CD4-positive, alpha-beta T cell treated with Interleukin-12 subunit alpha and Interleukin-12 subunit beta, for 1 hour (primary cell): ENCODE data around the gene ANKRD55.
"Not testable (repeated sequence)": the region's sequence is repeated elsewhere in the genome, so short reads cannot be mapped to it uniquely, and the experiment has no call there.

ENCODE experiments used
- DNase-seq: peaks from one replicate; pipeline ENCODE4 v3.0.0-alpha.2; 2020

ANKRD55 gene

DNA sequence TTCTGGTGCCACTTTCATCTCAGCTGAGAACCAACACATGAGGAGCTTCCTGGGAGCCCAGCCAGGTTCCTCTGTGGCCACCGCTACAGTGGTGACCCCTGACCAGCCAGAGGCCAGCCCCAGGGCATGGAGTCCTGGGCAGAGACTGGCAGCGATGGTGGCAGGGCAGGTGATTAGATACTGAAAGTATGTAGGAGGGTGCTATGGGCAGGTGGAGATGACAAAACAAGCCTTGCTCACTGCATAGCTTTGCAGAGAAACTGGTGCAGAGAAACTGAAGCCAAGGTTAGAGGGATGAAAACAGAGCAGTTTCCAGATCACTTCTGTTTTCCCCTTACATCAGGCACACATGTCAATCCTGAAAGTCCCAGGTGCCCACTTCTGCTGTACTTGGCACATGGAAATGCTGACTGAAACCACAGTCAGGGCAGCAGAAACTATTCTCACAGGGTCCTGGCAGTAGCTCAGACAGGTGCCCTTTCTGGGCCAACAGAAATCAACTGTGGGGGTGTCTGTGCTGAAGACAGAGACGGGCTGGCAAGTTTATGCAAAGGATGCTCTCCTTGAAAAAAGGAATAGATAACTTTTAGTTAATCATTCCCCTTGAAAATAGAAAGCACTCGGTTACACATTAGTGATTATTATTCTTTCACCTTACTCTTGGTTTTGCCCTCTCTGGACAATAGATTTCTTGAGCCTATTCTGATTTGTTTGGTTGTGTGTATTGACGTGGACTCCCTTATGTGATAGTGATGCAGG lies 90.3 kb downstream of the ANKRD55 start:
- DNase-seq = no peak

DNA sequence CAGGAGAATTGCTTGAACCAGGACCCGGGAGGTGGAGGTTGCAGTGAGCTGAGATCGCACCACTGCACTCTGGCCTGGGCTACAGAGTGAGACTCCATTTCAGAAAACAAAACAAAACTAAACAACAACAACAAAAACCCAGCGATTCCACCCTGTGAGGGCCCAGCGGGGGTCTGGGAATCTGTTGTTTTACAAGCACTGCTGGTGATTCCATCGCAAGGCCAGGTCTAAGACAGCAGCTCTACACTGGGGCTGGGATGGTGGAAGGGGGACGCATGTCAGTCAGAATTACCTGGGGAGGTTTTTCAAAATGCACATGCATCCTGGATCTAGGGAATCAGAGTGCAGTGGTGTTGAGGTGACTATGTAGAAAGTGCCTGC lies 90.9 kb downstream of the ANKRD55 start:
- no peak for DNase-seq

DNA sequence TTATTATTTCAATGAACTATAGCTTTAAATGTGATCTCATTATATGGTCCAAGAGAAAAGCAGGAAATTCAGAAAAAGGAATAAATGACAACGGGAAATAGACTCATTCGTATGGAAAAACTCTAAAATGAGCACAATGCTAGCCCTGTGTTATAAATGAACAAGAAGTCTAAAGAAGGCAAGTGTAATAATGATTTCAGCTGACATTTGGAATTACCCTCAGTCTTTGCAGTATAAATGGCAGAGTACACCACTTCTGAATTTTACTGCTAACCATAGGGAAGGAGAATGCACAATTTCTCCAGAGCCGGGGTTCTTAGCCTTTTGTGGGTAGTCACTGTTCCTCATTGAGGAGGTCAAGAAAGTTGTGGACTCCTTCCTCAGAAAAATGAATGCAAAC lies 93.1 kb downstream of the ANKRD55 start:
- no peak for DNase-seq

DNA sequence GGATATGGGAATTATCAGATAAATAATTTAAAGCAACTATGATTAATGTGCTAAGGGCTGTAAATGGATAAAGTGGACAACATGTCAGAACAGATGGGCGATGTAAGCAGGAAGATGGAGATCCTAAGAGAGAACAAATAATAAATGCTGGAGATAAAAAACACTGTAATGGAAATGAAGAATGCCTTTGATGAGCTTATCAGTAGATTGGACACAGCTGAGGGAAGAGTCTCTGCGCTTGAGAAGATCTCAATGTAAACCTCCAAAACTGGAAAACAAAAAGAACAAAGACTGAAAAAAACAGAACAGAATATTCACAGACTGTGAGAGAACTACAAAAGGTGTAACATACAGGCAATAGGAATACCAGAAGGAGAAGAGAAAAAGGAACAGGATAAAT lies 102.5 kb downstream of the ANKRD55 start:
- no peak for DNase-seq

DNA sequence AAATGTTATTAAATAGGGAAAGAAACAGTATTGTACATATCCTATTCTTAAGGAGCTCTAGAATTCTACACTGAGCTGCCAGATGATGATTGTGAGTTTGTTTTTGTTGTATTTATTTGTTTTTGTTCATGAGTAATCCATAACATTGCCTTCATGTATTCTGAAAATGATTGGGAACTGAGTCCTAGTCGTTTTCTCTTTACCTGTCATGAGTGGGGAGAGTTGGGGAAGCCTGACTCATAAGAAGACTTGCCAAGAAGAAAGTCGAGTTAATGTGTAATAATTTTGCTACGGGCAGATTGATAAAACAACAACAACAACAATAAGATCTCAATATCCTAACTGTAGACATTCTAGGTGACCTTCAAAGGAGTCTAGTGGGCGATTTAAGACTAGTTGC lies 103.8 kb downstream of the ANKRD55 start:
- no peak for DNase-seq

DNA sequence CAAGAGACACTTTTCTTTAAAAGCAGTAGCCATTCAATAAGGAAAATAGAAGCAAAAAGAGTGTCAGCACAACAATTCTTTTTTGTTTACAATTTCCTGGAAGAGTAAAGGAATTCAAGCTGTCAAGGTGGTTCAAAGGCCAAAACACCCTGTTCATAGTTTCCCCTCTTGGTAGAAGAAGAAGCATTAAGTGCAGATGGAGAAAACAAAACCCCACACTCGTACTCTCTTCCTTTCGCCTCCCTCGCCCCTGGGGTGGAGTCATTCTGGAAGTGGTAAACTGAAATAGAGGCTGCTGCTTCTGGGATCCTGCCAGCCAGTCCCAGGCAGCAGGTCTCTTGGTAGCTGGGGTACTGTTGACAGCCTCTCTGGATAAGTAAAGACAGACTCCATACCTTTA lies 105.0 kb downstream of the ANKRD55 start:
- peak; percentile 6 for DNase-seq

DNA sequence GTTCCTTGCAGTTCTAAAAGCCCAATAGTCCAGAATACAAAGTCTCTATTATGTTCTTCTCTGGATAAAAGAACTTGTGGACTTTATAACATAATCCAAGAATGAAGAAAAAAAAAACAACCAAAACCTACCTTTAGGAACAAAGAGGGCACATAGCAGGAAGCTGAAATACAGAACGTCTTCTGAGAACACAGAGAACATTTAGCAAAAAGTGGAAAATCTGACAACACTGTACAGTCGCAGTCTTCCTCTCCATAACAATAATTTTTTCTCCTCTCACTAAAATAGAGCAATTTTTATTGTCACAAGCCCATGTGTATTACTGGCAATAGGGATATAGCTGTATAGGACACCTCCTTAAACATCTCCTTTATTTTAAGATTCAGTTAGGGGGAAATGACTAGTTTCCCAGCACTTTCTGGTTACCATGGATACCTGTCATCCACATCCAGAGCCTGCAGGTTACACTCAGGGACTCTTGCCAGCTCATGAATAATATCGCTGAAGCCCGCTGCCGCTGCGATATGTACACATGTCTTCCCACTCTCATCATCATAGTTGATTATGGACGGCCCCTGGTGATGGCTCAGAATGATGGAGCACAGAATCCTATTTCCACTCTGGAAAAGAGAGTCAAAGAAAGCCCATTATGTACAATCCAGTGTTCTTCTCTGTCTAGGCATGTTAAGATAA lies 106.5 kb downstream of the ANKRD55 start:
- no peak for DNase-seq

DNA sequence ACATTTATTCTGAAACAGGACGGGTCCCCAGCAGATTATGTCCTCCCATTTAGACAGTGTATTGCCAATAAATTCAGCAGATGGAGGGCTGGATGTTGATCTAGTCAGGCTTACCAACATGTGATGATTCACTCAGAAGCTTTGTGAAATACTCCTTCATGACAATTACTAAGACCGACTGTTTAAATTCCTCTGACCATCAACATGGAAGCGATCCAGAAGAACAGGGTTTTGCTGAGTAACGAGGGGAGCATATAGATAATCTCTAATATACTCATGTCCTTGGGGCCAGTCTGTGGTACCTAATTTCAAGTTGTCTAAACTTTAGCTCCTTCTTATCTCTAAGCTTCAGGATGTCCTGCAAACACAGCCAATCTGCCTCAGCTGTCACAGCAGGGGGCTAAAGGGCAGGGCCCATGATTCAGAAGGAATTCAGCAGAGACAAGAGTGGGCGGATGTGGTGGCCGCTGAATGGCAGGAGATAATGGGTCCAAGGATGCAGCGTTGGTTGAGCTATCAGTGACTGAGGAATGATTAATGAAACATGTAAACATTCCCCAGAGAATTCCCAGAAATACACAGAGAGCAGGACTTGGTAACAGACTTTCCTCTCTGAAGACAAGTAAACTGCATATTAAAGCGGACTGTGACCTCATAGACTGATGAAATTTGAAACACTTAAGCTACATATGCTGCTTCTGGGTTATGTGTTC lies 109.4 kb downstream of the ANKRD55 start:
- no peak for DNase-seq

DNA sequence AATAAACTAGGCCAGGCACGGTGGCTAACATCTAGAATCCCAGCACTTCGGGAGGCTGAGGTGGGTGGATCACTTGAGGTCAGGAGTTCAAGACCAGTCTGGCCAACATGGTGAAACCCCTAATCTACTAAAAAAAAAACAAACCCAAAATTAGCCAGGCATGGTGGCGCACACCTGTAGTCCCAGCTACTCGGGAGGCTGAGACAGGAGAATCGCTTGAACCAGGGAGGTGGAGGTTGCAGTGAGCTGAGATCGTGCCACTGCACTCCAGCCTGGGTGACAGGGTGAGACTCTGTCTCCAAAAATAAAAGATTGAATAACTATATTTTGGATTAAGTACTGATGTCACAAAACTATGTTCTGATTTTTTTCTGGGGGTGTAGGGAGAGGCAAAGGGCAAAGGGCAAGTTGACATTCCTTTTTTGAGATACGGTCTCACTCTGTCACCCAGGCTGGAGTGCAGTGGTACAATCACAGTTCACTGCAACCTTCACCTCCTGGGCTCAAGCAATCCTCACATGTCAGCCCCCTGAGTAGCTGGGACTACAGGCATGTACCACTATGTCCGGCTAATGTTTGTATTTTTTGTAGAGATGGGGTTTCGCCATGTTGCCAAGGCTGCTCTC lies 110.7 kb downstream of the ANKRD55 start:
- not testable (repeated sequence) for DNase-seq

DNA sequence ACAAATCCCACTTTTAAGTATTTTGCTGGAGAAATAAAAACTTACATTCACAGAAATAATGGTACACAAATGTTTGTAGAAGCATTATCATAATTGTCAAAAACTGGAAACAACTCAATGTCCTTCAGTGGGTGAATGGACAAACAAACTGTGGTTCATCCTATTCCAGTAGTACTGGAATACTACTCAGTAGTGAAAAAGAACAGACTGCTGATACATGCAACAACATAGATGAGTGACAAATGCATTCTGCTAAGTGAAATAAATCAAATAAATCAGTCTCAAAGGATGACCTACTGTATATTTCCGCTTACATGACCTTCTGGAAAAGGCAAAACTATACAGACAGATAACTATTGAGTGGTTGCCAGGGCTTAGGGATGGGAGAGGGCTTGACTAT lies 114.1 kb downstream of the ANKRD55 start:
- no peak for DNase-seq

DNA sequence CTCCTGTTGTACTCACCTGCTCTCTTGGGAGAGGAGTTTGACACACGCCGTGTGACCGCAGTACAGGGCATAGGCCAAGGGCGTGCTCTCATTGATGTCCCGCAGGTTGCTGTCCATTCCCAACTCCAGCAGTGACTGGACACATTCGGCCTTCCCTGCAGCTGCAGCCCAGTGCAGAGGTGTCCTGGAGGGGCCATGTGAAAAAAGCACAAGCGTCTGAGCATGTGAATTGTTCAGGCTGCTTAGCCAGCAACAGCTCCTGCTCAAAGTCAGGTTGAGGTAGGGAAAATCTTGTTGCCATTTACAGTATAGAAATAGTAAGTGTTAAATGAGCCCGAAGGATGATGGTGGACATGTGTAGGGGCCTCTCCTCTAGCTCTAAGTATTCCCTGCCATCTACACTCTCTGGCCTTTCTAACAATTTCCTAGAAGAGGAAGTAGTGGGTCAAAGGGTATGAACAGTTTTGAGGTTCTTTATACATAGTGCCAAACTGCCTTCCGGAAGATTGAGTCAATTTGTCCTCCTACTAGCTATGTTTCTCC lies 116.5 kb downstream of the ANKRD55 start:
- DNase-seq = no peak

DNA sequence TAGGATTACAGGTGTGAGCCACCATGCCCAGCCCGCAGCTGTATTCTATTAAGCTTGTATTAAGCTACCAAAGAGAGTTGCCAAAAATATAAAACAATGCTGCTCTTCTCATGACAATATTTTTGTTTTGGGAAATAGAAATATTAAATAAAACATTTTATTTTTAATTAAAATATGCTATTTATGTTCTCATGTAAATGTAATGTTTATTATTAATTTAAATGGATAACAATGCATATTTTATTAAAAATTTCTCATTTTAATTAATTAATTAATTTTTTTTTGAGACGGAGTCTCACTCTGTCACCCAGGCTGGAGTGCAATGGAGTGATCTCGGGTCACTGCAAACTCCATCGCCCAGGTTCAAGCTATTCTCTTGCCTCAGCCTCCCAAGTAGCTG lies 117.5 kb downstream of the ANKRD55 start:
- no peak for DNase-seq

DNA sequence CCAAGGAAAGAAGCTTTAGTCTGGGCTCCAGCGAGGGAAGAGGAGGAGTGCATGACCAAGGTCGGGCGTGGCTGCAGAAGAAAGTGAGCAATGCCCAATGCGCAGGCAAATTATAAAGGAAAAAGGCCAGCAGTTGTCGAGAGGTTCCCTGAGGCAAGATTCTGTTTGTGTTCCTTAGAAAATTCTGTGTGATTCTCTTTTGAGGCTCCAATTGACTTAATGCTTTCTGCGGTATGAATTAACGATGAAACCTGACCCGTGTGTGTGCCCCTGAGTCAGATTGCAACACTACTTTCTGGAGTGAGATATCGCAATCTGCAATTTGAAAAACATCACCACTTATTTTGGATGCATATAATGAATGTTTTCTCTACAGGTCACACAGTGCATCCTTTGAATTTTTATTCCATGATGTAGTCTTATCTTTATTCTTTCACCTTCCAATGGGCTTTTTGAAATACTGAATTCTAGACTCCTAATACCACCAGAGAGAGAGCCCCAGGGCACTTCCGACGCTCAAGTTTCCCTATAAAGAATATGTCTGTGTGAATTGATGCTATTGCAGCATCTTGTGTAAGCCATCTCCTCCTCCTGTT lies 120.5 kb downstream of the ANKRD55 start:
- DNase-seq = no peak

DNA sequence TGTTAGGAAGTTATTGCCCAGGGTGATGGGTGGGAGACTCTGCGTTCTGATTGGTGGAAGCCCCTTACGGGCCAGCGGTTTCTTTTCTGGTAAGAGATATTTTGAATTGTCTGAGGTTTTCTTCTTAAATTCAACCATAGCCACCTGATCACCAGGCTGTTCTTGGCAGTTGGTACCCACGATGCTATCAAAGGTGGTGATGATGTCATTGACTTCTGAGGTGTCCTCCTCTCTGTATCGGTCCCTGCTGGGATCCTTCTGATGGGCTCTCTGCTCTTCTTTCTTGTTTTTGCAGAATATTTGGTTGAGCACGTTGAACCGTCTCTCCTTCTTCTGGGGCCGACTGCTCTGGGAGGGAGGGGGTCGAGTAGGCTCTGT lies 121.7 kb downstream of the ANKRD55 start:
- DNase-seq = no peak

DNA sequence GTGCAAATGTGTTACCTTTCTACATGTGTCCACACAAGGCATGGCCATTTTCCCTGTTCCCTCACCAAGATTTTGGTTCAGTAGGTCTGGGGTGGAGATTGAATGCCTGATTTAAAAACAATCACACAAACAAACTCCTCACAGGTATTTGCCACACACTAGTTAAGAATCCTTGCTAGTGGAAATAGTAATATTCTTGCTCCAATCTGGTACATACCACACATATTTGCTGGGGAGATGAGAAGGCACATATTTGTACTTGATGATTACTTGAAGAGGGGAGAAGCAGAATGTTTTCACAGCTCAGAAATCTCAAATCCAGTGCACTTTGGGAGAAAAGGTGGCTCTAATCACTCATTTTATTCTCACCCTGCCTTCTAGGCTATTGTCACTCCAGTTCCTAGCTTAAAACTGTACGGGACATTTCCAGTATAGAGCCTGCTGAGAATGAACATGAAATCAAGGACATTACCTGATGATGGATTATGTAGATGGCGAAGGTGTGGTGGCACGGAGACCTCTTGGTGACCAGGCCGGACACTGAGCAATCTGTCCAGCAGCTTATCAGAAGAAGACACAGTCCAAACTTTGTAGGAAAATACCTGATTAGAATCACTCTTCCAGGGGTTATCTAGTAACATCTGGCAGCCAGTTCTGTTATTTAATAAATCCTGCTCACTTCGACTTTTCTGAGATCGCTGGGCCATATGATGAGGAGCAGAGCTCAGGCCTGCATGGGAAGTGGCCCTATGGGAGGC lies 122.3 kb downstream of the ANKRD55 start:
- DNase-seq = no peak

DNA sequence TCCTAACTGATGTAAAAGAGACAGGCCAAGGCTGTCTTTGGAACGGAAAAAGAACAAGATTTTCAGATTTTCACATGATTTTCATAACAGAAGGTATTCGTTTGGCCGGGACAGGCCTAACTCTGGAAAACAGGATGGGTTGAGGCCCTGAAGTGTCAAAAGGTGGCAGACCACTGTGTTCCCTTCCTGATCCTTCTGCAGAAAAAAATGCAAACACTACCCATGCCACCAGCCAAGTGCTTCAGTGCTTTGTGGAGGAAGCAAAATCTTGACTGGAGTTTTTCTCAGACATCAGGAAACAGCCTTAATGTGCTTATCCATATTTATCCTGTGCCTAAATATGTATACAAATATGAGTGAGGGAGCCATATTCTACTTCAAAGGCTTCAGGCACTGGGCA lies 124.9 kb downstream of the ANKRD55 start:
- no peak for DNase-seq

DNA sequence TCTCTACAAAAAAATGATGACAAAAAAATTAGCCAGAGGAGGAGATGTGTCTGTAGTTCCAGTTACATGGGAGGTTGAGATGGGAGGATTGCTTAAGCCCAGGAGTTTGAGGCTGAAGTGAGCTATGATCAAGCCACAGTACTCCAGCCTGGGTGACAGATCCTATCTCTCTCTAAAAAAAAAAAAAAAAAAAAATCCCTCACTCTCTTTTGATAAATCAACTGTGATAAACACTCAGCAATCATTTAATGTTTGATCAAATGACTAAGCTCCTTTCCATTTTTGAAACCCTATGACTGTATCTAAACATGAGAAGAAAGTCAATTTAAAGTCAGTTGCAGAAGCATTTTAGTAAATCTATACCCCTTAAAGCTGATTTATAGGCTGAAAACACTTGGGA lies 126.3 kb downstream of the ANKRD55 start:
- DNase-seq = no peak

DNA sequence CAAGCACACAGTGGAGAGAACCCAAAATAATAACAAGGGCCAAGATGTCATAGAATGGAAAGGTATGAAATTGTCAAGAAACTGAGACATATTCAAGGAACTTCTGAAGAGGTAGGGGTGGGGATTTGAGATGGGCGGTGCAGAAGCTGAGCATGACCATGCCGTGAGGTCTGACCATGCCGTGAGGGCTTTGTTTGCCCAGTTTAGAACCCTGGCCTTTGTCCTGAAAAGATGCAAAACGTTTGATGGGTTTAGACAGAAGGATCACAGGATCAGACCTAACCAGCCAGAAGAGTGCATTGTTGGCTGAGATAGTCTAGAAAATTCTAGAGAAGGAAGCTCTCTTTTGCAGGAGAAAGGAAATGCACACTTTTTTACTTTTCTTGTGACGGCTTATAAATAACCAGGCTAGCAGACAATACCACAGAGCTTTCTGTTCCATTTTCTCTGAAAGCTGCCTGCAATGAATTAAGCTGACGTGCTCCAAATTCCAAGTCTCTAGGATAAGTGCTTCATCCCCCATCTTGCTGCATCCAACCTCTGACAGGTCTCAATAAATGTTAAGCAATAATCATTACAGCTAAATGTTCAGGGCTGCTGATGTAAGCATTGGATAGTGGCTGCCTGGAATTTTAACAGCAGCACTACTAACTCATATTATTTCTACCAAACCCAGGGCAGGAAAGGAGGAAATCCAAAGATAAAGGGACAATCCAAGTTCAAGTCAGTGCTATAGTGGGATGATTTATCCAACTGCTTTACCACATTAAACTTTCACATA lies 127.4 kb downstream of the ANKRD55 start:
- DNase-seq = no peak

DNA sequence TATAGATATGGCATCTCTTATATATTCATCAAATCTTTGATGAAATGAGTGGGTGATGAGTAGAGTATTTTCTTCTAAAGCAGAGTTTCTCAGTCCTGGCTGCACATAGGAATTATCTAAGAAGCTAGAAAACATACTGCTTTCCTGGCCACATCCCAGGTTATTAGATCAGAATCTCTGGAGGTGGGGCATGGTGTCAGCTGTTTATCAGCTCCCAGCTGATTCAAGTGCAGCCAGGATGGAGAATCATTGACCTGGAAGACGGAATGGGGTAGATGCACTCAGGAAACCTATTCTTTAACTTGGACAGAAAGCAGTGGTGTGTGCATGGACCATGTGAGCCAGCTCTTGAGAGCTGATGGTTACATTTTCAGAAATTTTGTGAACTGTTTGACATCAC lies 130.2 kb downstream of the ANKRD55 start:
- DNase-seq = no peak

DNA sequence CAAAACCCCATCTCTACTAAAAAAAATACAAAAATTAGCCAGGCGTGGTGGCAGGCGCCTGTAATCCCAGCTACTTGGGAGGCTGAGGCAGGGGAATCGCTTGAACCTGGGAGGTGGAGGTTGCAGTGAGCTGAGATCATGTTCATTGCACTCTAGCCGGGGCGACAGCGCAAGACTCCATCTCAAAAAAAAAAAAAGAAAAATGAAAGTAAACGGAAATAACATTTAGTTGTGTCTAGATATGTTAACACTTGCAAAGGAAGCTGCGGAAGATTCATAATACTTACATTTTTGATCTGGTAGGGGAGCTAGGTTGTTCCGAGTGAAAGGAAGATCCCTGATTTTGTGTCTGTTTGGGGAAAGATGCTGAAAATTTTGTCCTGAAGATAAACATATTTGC lies 130.9 kb downstream of the ANKRD55 start:
- peak; percentile 21 for DNase-seq

DNA sequence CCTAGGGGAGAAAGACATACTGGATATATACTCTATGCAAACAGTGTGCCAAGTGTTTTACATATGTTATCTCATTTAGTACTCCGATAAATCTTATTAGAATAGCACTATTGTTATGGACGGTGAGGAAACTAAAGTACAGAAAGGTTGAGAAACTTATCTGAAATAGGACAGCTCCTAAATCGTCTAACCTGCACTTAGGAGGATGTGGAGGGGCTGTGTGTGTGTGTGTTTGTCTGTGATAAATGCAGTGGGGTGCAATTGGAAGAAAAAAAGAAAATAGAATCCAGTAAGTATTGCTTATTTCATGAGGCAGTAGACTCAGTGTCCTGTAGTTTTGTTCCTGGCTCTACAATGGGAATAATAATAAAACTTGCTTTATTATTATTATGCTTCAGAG lies 131.9 kb downstream of the ANKRD55 start:
- DNase-seq = no peak
